ENCODE data around the gene HOMER3.

GRCh38 chr19:18942692-18943091, 1.7 kb upstream of the HOMER3 start:
- TF ChIP-seq OSR1 (CRISPR knock-in tag; IDR thresholded peaks at IDR 0.05) (no peak), RARB (CRISPR knock-in tag; IDR thresholded peaks at IDR 0.05) (no peak), CSDC2 (CRISPR knock-in tag; IDR thresholded peaks at IDR 0.05) (no peak)

Data from SK-N-SH treated with all-trans-retinoic acid at 6 μM for 48 hours (cell line).